Right lobe of liver (tissue), 4 donors: ENCODE measurements around the gene PRSS12.

Experiments used
- CTCF ChIP-seq, 4 donors: fragments of 200-600 bp in 3 of 4; fragments of 450-650 bp in 1 of 4; IDR thresholded peaks; one replicate each; pipeline versions ENCODE4 v1.5.1 to v1.8.0; 2016 to 2022; ENCODE audit warnings: antibody characterized with exemption in 4 of 4, mild to moderate bottlenecking in 2 of 4
- POLR2A ChIP-seq: fragments of 450-650 bp; IDR thresholded peaks from one replicate; pipeline ENCODE4 v1.6.1; 2017; ENCODE audit warnings: antibody characterized with exemption, mild to moderate bottlenecking
- donor health status: DM: no; HTN: no; CAD: no.
- donor health status: DM: no; HTN: no; CAD: no.
- donor health status: DM: no; HTN: yes; CAD: no.

GRCh38 chr4:118282692-118283091, 70.1 kb downstream of the PRSS12 start:
- TF ChIP-seq CTCF (IDR thresholded peaks at IDR 0.05) (no peak), POLR2A (no peak)
